GM18517 (cell line): ENCODE measurements around the gene ZNF236.
"Not testable (repeated sequence)": the region's sequence is repeated elsewhere in the genome, so short reads cannot be mapped to it uniquely, and the experiment has no call there.

ENCODE experiments used
- ATAC-seq: cut with Tn5 transposase; IDR thresholded peaks from one replicate; pipeline ENCODE4 v1.9.1; 2021; ENCODE audit warnings: mild to moderate bottlenecking, moderate library complexity; ENCODE audit not compliant: unreplicated experiment

The ZNF236 gene

DNA sequence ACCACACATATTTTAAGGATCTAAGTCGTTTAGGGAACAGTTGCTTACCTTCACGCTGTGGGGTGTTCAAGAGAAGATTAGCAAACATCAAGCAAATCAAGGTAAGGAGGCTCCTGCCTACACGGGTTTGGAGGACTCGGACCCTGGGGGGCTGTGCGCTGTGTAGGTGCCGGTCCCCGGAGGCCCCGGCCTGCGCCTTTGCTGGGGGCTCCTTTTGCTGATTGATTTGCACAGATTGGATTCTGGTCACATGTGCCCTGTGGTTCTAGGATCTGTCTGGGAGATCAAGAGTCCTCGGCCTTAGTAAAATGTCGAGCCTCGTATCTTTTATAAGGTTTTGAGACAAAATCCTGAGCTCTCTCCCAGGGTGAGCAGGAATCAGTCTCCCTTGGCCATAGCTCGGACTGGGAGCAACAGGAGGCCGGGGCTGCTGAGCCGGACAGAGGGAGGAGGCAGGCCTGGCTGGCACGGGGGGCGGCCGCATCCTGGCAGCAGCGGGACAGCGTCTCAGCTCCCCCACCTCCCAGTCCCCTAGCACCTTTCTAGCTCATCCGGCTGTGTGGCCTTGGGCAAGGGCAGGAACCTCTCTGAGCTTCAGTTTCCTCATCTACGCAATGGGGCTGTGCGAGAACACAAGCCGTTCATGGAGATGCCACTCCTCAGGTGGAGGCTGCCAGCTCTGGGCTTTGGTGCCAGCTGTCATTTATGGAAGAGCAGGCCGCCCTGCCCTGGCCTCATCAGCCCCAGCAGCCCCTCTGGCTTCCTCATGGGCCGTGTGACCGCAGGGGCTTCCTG lies 163.0 kb downstream of the ZNF236 start:
- ATAC-seq, result no peak

DNA sequence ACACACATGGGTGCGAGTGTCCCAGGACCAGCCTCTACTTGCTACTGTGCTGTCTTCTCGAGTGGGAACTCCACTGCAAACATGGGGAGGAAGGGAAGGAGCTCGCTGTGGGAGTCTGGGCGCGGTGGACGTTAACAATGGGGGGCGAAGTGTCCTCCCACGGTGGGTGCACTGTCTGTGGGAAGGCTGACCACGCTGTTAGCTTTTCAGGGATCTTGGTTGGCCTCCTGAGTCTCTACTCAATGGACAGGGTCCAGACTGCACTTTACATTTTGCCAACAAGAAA lies 163.5 kb downstream of the ZNF236 start:
- no peak for ATAC-seq

DNA sequence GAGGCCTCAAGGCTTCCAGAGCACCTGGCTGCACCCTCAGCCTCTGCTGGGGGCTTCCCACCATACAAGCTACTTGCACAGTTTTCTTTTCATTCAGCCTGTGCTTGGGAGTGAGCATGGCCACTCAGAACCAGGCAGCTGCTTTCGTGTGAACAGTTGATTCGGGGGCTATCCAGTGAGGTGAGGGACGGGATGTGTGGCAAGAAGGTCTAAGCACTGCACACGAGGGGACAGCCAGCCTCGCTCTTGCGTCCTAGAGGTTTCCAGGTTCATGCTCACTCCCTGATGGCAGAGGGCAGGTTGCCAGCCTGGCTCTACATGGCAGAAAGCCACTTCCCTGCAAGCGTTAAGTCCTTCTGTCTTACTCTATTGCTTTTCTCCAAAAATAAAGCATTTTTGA lies 164.0 kb downstream of the ZNF236 start:
- ATAC-seq, result no peak

DNA sequence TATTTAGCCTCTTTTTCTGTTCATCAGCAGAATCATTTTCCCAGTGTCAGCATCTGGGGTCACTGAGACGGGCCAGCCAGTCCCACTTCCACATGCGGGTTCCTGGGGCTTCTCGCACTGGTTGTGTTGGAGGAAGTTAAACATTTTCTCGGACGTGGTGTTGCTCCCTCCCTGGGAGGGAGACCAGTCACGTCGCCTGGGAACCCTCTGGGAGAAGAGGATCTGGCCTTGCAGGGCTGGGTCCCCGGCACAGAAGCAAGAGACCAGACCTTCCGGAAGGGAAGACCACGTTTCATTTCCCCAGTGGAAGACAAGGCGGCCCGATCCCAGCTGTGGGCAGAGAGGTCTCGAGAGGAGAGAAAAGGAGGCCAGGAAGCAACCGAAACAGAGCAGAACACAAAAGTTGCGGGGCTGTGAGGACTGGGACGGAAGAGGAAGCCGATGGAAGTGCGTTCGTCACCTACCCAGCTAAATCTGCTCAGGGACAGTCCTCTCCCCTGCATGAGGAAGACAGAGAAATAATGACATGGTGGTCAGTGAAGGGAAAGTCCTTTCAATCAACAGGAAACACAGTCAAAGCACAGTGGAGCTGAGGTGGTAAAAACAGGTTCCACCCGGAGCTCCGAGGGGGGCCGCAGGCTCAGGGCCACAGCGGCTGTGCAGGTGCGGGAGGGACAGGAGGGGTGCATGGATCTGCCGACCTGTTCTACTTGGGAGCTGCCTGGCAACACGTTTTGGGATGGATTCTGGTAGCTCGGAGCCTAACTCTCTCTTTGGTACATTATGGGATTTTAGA lies 165.9 kb downstream of the ZNF236 start:
- no peak for ATAC-seq

DNA sequence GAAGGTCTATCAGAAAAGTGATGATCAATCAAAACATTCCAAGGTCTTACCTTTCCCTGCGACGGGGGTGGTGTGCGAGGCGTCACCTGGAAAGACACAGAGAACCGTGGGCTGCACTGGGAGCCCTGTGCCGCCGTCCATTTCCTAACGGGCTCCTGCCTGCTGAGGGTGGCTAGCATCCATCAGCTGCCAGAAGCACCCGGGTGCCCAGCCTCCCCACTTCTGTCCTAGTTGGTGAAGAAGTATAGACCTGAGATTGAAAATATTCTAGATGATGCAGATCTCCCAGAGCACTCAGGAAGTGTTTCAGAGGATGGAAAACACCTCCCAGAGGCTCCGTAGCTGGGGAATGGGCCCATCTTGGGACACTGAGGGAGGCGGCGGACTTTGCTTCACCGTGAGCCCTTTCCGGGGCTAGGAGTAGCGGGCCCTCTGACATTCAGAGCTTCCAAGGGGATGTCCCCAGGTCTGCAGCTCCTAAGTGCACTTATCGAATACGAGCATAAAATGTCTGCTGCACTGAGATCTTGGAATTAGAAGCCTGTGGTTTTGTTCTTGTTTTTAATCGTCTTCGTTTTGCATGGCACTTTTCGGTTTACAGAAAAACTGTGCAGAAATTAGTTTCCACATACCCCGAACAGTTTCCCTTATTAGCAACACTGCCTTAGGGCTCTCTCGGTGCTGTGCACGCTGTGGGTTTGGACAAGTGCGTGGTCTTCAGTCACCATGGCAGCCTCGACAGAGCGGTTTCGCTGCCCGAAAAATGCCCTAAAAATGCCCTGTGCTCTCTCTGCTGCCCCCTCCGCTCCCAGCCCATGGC lies 166.7 kb downstream of the ZNF236 start:
- no peak for ATAC-seq

DNA sequence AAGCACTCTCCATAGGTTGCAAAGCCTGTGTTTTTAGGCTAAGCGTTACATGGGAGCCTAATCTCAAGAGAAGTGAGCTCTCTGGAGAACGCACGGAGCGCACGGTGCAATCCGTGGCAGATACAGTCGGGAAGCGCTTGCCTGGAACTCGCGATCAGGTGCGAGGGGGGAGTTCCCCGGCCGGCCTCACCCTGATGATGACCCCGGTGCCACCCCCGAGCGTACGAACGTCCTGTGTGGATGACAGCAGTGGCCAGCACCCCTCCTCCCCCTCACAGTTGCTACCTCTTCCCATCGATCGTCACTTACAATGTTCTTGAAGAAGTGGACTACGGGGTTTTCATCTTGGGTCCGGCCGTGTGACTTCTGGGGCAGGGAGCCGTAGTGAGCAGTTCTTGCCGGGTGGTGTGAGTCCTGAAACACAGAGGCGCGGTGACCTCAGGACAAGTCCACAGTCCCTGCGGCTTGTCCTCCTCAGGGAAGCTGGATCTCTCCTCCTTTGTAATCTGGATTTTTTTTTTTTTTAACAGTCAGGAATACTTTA lies 167.4 kb downstream of the ZNF236 start:
- ATAC-seq, result no peak

DNA sequence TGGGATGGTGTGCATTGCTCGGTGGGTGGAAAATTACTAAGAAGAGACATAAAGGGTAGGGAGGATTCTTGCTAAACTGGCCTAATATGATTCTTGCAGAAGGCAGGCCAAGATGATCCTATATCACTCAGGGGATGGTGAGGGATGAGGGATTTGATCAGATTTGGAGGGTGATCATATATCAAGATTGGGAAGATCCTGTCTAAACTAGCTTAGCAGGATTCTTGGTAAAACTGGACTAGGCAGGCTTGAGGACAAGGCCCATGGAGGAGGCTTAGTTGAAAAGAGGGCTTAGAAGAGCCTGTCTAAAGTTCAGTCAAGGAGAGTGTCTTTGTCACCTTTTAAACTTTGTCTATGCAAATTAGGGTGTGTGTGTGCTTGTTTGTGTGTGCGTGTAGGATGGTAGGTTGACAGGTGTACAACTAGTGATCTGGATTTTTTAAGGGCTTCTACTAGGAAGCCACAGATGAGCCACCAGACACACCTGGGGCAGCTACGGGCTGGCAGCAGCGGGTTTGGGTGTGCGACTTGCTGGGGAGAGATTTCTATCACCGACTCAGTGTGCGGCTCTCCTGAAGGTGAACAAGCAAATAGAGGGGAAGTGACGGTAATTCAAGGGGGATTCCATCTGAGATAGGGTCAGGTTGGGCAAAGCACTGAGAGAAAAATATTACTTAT lies 168.1 kb downstream of the ZNF236 start:
- ATAC-seq, result not testable (repeated sequence)

DNA sequence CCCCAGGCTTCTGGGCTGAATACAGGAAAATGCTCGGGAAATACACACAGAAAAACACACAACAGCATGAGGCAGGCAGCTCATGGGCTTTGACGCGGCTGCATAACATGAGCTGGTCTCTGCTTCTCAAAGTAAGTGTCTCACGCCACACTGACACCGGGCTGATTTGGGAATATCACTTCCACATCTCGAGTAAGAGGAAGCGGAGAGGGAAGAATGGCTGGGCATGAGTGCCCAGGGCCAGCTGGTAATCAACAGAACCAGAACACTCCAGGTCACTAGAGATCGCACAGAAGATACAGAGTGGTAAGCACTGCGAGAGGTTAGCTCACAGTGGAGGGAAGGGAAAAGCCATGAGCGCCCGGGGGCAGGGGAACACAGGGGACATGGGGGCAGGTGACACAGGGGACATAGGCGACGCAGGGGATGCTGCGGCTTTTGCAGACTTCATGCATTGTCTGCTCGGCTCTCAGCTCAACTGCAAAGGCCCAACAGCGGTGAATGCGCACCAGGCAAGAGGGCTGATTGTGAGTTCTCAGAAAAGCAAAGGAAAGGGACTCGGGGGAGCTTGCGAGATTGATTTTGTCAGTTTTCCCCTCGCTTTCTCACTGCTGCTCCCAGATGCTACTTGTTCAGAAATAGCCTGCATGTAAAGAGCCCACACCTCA lies 168.8 kb downstream of the ZNF236 start:
- ATAC-seq, result no peak

DNA sequence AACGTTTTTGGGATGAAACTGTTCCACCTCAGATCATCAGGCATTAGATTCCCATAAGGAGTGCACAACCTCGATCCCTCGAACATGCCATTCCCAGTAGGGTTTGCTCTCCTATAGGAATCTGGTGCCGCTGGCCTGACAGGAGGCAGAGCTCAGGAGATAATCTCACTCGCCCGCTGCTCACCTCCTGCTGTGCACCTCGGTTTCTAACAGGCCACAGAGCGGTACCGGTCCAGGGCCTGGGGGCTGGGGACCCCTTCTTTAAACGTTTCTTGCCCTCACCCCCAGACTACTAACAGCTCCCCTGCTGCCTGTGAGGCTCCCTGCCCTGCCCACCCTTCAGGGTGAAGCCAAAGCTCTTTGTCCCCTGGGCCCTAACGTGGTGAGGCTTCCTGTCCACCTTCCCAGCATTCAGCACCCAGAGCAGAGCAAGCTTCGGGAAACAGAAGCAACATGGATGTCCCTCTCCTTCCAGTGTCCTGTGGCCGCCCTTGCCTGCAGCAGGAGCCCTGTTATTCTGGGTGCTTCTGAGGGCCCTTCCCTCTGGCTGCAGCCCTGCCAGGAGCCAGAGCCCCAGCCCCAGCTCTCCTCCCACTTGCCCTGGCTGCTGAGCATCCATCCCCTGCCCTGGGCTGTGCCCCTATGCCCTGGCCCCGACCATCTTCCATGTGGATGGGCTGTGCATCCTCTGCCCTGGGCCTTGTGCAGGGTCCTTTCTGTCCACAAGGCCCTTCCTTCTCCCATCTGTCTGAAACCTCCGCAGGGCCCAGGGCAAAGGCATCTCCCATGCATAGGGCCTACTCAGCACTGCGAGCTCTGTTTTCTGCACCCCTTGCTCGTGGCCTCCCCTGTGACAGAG lies 170.1 kb downstream of the ZNF236 start:
- no peak for ATAC-seq

DNA sequence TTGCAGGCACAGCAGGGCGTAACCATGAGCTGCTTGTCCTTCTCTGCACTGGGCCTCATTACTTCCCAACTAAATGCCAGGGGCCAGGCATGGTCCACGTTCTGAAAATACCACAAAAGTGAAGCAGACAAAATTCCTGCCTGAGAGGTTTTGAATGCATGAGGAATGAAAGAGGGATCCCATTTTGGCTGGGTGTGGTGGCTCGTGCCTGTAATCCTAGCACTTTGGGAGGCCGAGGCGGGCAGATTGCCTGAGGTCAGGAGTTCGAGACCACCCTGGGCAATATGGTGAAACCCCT lies 170.7 kb downstream of the ZNF236 start:
- ATAC-seq, result no peak

DNA sequence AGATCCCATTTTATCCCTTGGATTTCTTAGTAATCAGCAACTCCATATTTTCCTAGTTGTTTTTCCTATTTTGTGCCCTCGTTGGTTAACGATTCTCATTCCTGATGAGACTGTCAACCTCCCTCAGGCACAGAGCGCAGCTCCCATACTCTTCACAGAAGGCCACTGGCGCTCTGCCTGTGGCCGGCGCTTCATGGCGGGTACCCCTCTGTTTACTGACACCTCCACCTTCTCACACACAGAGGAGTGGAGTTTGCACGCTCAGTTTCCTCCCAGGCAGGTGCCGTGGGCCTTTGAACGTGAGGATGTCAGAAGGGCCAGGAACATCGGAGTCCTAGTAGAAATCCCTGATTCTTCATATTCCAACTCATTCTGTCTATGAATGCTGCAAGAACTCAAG lies 171.2 kb downstream of the ZNF236 start:
- no peak for ATAC-seq

DNA sequence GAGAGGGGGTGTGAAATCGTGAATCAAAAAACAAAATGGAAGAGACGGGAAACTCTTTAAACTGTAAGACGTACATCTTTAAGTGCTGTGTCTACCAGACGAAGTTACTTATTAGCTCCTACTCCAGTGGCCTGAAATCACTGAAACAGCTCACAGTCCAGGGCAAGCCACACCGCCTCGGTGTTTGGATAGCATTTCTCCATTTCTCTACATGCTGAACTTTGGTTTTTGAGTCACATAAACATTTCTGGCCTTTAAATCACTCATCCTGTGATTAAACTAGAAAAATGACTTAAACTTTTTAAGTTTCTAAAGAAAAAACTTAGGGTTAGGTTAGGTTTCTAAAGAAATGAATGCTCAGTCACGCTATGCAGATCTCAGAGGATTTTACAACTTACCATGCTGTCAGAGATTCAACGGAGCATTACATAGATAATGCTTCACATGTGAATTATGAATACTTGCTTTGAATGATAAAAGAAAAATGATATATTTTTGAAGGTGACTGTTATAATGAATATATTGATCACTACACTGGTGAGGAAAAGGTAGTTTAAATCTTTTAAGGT lies 171.8 kb downstream of the ZNF236 start:
- ATAC-seq, result no peak

DNA sequence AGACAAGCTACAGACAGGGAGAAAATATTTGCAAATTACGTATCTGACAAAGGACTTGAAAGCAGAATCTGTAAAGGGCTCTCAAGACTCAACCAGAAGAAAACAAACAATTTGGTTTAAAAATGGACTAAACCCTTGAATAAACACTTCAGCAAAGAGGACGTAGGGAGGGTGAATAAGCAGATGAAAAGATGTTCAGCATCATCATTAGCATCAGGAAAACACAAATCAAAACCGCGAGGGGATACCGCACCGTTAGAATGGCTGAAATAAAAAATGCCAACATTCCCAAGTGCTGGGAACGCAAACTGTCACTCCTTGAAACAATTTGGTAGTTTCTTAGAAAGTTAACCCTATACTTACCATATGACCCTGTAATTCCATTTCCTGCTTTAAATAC lies 173.5 kb downstream of the ZNF236 start:
- no peak for ATAC-seq

DNA sequence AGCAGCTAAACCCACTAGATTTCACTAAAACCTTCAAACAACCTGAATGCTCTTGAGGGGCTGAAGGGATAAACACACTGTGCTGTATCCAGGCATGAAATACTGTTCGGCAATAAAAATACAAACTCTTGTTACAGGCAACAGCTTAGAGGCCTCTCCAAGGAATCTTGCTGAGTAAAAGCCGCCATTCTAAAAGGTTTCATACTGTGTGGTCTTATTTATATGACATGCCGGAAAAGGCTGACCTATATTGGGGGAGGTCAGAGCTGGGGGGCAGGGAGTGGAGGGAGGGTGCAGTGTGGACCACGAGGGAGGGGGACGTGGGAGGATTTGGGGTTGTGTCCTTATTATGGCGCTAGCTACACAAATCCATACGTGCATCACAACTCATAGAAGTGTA lies 174.1 kb downstream of the ZNF236 start:
- no peak for ATAC-seq

DNA sequence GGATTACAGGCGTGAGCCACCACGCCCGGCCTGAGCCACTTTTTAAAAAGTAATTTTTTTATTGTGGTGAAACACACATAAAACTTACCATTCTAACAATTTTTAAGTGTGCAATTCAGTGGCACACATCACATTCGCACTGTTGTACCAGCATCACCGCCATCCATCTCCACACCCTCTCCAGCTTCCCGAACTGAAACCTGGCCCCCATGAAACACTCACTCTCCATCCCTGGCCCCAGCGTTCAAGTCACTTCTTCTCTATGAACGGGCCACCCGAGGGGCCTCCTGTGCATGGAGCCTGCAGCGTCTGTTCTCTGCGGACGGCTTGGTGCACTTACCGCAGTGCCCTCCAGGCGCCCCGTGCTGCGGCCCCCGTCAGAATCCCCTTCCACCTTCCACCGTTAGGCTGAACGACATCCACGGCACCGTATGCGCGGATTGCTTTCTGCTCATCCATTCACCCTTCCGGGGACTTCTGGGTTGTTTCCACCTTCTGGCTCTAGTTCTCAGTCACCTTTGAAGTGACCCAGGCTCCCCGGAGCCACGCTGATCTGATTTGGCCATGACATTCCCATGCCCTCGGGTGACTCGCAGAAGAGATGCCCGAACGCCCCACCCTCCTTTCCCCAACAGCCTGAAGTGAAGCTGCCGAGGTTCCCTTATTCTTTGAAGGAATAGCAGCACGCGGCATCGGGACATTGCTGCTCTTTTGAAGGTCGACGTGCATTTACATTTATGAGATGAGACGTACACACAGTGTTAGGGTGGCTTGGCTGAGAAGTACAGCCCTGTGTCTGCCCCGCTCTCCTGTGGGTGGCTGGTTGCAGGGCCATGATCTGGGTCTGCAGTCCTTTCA lies 175.8 kb downstream of the ZNF236 start:
- ATAC-seq, result no peak

DNA sequence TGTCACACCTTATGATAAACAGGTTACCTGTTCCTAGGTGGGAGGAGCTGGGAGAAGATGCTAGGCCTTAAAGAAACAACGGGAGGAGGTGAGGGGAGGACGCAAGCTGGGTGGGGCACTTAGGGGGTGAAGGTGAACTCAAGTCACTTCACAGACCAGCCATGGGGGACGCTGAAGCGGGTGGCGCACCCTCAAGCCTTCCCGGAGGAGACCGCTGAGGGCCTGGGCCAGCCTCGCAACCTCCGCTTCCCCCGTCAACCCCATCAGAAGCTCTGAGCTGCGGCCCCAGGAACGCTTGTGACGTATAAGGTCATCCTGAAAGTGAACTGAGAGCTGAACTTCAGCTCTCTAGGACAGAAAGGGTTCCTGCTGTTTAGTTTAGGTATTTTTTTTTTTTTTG lies 176.7 kb downstream of the ZNF236 start:
- no peak for ATAC-seq

DNA sequence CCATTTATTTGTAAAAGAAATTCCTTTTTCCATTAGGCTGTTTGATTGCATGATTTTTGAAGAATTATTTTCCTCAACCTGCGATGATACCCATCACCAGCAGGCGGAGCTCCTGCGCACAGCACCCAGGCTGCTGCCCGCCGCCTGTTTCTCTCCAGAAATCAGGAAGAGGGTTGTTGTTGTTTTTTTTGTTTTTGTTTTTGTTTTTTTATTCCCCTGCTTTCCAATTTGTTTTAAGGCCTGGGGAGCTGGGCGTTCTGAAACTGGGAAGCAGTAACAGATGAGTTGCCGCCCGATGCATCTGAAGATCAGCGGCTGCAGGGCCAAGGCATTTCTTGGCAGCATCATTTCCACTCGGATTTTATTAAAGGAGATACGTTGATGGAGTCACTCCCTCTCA lies 178.2 kb downstream of the ZNF236 start:
- no peak for ATAC-seq

DNA sequence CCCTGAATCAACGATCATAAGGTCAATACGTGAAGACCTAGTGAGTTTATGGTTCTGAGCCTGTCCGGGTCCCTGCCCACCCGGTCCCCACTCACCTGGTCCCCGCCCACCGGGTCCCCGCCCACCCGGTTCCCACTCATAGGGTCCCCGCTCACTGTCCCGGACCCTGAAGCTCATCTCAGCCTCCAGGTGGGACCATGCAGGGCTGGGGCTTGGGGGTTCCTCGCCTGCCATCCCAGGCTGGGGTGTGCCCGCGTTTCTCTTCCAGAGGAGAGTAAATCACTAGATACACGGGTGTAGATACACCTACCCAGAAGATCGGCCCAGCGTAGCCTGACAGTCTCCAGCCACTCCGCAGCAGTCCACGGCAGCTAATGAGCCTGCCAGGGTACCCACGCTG lies 178.7 kb downstream of the ZNF236 start:
- no peak for ATAC-seq
